Inflammatory macrophage treated with lipopolysaccharide for 1 hour (primary cell): ENCODE results near the gene UGT1A10.

ENCODE experiments used
- DNase-seq, 2 donors: peaks; one replicate each; pipeline ENCODE4 v3.0.0-alpha.2; 2020 to 2022

UGT1A10 gene

GRCh38 chr2:233789554-233789953 lies 153.3 kb downstream of the UGT1A10 start:
- DNase-seq: no peak

GRCh38 chr2:233791151-233791882 lies 155.1 kb downstream of the UGT1A10 start:
- DNase-seq: no peak

DNA sequence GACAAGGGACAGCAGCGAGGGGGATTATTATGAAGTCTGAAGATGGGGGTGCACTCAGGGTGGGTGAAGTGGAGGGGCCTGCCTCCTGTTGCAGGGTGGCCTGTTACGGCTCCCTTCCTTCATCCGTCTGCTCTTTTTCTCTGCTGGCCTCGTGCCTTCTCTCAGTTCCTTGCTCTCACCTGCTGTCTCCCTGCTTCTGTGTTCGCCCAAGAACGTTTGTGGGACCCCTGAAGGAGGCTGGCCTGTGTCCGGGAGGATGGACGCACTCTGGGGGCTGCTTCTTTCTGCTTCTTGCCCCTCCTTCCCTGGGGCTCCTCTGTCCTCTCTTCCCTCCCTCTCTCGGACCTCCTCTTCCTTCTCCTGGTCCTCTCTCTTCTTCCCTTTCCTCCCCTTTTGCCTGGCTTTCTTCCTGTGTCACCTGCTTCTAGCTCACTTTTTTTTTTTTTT lies 155.7 kb downstream of the UGT1A10 start:
- no peak for DNase-seq

GRCh38 chr2:233792720-233793119 lies 156.5 kb downstream of the UGT1A10 start:
- DNase-seq: no peak

GRCh38 chr2:233793465-233794127 lies 157.3 kb downstream of the UGT1A10 start:
- DNase-seq: no peak

- DNase-seq: no peak
Measured at GRCh38 chr2:233794128-233794658, 157.9 kb downstream of the UGT1A10 start.

- no peak for DNase-seq
Measured at GRCh38 chr2:233795735-233796171, 159.5 kb downstream of the UGT1A10 start.

GRCh38 chr2:233796254-233796653 lies 160.0 kb downstream of the UGT1A10 start:
- no peak for DNase-seq

DNA sequence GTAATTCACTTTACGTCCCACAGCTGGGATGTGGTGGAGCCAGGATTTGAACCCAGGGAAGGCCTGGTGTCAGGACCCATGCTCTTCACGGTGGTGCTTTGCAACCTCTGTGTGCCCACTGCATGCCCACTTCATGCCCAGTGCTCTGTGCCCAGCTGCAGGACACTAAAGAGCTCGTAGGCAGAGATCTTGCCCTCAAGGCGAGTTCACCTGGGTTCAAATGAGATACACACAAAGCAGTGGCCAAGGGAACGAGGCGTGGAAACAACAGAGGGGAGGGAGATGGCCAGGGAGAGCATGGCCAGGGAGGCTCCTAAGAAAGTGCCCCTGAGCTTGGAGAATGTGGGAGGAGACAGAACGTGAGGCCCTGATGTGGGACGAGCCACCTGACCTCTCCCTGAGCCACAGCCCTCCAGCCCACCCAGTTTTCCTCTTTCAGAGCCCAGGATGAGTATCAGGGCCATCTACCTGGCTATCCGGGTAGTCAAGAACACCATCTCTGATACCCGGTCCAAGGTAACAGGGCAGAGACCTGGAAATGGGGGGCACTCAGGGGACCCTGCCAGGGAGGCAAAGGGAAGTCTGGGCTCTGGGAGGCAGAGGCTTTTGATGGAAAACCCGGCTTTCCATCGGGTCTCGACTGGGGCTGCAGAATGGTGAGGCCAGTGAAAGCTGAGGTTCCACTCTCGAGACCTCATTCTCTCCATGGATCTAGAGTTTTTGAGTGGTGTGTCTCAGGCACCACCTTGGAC lies 162.3 kb downstream of the UGT1A10 start:
- no peak for DNase-seq

- DNase-seq: no peak
Measured at GRCh38 chr2:233799087-233799665, 162.9 kb downstream of the UGT1A10 start.

DNA sequence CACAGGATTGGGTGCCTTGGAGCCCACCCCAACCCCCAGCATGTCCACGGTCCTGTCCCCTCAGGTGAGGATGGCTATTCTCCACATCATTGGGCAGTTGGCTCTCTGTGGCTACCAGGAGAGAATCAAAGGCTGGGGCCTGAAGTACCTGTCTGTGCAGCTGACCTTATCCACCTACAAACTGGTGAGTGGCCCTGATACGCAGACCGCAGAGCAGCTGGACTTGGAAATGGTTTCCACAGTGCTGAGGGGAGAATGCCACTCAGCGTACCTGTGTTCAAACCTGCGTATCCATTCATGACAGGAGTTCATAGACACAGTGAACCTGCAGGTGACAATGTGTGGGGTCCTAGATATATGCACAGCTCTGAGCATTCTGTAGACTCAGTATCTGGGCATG lies 163.5 kb downstream of the UGT1A10 start:
- no peak for DNase-seq

DNA sequence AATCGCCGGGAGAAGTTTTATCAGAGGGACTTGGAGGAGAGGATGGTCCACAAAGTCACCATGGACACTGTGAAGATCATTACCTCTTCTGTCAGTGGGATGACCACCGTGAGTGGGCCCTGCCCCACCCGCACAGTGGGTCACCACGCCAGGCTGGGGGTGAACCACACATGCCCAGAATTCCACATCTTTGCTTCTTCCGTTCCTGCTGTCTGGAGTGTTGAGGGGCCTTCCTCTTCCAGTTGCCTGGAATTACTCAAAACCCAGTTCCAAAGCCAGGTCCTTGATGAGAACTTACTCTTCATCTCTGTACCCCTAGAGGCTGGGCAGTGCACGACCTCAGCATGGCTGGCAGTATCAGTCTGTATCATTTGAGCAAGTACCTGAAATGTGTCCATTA lies 164.0 kb downstream of the UGT1A10 start:
- DNase-seq: no peak

- DNase-seq: no peak
Measured at GRCh38 chr2:233801357-233802131, 165.3 kb downstream of the UGT1A10 start.

GRCh38 chr2:233802132-233802815 lies 166.0 kb downstream of the UGT1A10 start:
- DNase-seq: no peak

- no peak for DNase-seq
Measured at GRCh38 chr2:233803292-233803911, 167.2 kb downstream of the UGT1A10 start.

- DNase-seq: no peak
Measured at GRCh38 chr2:233803994-233804393, 167.7 kb downstream of the UGT1A10 start.

GRCh38 chr2:233807215-233807865 lies 171.1 kb downstream of the UGT1A10 start:
- no peak for DNase-seq

- no peak for DNase-seq
Measured at GRCh38 chr2:233807966-233808935, 172.0 kb downstream of the UGT1A10 start.

GRCh38 chr2:233810385-233810784 lies 174.1 kb downstream of the UGT1A10 start:
- peak in 1 of 2 donors; percentile 19 for DNase-seq
